BLaER1 treated with 17β-estradiol and CSF1 and Interleukin-3, amounts not matched to agents 10 nM and 100 nM (cell line): ENCODE measurements around the gene CSAG1.
"Not testable (repeated sequence)": the region's sequence is repeated elsewhere in the genome, so short reads cannot be mapped to it uniquely, and the experiment has no call there.

Experiments used
- H3K27ac ChIP-seq, 11 experiments: shearing (Covaris generic); formaldehyde crosslinking; 2 replicates each; pipeline ENCODE4 v1.8.1; 2022
- H3K27me3 ChIP-seq, 11 experiments: shearing (Covaris generic); formaldehyde crosslinking; 2 replicates each; pipeline ENCODE4 v1.8.1; 2022
- H3K36me3 ChIP-seq, 11 experiments: shearing (Covaris generic); formaldehyde crosslinking; 2 replicates each; pipeline ENCODE4 v1.8.1; 2022
- H3K4me1 ChIP-seq, 10 experiments: shearing (Covaris generic); formaldehyde crosslinking; 2 replicates each; pipeline ENCODE4 v1.8.1; 2022
- H3K4me2 ChIP-seq, 11 experiments: shearing (Covaris generic); formaldehyde crosslinking; 2 replicates each; pipeline ENCODE4 v1.8.1; 2022
- H3K4me3 ChIP-seq, 10 experiments: shearing (Covaris generic); formaldehyde crosslinking; 2 replicates each; pipeline ENCODE4 v1.8.1; 2022
- H3K9ac ChIP-seq, 11 experiments: shearing (Covaris generic); formaldehyde crosslinking; 2 replicates each; pipeline ENCODE4 v1.8.1; 2022
- H3K9me3 ChIP-seq, 11 experiments: shearing (Covaris generic); formaldehyde crosslinking; replicated peaks in 1 of 11; 2 replicates each; pipeline ENCODE4 v1.8.1; 2022
- H4K20me1 ChIP-seq, 11 experiments: shearing (Covaris generic); formaldehyde crosslinking; 2 replicates each; pipeline ENCODE4 v1.8.1; 2022
- Cebpa-rat ChIP-seq, 11 experiments: shearing (Covaris generic); IDR thresholded peaks; 2 replicates each; pipeline ENCODE4 v1.8.1; 2022

Gene CSAG1, protein sequence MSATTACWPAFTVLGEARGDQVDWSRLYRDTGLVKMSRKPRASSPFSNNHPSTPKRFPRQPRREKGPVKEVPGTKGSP

DNA sequence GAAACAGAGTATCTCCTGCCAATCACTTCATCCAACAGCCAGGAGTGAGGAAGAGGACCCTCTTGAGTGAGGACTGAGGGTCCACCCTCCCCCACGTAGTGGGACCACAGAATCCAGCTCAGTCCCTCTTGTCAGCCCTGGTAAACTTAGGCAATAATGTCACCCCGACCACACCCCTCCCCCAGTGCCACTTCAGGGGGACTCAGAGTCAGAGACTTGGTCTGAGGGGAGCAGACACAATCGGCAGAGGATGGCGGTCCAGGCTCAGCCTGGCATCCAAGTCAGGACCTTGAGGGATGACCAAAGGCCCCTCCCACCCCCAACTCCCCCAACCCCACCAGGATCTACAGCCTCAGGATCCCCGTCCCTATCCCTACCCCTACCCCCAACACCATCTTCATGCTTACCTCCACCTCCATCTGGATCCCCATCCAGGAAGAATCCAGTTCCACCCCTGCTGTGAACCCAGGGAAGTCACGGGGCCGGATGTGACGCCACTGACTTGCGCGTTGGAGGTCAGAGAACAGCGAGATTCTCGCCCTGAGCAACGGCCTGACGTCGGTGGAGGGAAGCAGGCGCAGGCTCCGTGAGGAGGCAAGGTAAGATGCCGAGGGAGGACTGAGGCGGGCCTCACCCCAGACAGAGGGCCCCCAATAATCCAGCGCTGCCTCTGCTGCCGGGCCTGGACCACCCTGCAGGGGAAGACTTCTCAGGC lies at the start of gene CSAG1, which contains the start of gene MAGEA12:
TSS of gene CSAG1 (minus strand) at position 461 of the 715 bp plus-strand sequence. CDS start 1,261 bp downstream, outside the sequence.
TSS of gene MAGEA12 (plus strand) at position 497 of the 715 bp plus-strand sequence. CDS start 2,405 bp downstream, outside the sequence.
- TF ChIP-seq Cebpa-rat (IDR thresholded peaks at IDR 0.05): no peak
- H3K4me3 ChIP-seq: no peak within 1 kb of the TSS
- no peak within 1 kb of the TSS for H3K4me2 ChIP-seq
- no peak within 1 kb of the TSS for H3K9ac ChIP-seq
- H3K9me3 ChIP-seq: no peaks in the 10 kb centered on the region; a peak in 1 of 22 replicates
- H4K20me1 ChIP-seq: no peaks in the 10 kb centered on the region; a peak in 1 of 22 replicates
- peaks cover 60 to 89% (median 81%) of the 10 kb centered on the region in 11 experiments for H3K27me3 ChIP-seq
- H3K27ac ChIP-seq: no peak within 1 kb of the TSS
- no peaks in the 10 kb centered on the region for H3K36me3 ChIP-seq
- no peaks in the 10 kb centered on the region for H3K4me1 ChIP-seq

DNA sequence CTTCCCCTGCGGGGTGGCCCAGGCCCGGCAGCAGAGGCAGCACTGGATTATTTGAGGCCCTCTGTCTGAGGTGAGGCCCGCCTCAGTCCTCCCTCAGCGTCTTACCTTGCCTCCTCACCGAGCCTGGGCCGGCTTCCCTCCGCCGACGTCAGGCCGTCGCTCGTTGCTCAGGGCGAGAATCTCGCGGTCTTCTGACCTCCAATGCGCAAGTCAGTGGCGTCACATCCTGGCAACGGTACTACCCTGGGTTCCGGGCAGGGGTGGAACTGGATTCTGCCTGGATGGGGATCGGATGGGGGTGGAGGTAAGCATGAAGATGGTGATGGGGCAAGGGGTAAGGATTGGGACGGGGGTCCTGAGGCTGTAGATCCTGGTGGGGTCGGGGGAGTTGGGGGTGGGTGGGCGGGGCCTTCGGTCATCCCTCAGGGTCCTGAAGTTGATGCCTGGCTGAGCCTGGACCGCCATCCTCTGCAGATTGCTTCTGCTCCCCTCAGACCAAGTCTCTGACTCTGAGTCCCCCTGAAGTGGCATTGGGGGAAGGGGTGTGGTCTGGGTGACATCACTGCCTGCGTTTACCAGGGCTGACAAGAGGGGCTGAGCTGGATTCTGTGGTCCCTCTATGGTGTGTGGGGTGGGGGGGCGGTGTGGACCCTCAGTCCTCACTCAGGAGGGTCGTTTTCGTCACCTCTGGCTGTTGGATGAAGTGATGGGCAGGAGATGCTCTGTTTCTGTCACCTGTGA lies 36.2 kb upstream of the CSAG1 start, which contains the start of gene MAGEA6:
TSS of gene MAGEA6 (minus strand) at position 141 of the 741 bp plus-strand sequence. CDS start 2,039 bp downstream, outside the sequence.
- not testable (repeated sequence) for H3K4me1 ChIP-seq, H4K20me1 ChIP-seq, H3K9ac ChIP-seq, H3K27ac ChIP-seq, H3K4me3 ChIP-seq, H3K9me3 ChIP-seq, H3K27me3 ChIP-seq, H3K36me3 ChIP-seq, H3K4me2 ChIP-seq

DNA sequence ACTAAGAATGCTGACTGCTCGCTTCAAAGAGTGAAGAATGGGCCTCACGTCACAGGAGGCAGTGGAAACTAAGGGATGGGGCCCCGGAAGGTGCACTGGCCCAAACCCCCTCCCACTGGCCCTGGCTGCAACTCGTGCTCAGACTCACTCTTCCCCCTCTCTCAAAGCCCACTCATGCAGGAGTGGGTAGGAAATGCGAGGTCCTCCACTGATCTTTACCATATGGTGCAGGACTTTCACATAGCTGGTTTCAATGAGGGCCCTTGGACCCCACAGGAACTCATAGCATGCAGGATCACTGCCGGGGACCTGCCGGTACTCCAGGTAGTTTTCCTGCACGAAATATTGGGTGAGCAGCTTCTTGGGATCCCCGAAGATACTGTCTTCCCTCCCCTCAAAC lies 33.0 kb upstream of the CSAG1 start:
- H3K27ac ChIP-seq, H3K4me3 ChIP-seq, H3K4me1 ChIP-seq, H3K9me3 ChIP-seq, H3K9ac ChIP-seq, H3K4me2 ChIP-seq, H4K20me1 ChIP-seq, H3K36me3 ChIP-seq: not testable (repeated sequence)
- peaks cover 0 to 10% (median 6%) of the 10 kb centered on the region in 11 experiments; a peak in 12 of 22 replicates for H3K27me3 ChIP-seq

DNA sequence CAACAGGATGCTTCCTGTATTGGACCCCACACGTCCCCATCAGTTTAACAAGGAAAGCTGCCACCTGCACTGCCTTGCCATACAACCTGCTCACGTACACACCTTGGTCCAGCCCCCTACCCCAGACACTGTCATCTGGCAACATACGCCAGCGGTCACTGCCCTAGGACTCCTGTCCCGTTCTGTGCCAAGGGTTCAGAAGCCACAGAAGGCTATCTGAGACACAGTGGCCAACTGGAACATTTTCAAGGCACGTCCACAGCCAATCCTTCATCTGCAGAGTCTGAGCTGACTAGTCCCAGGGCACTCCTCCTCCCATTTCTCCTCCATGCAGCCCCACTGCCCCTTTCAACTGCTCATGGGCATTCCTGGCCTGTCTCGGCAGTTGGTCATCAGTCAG lies 28.1 kb upstream of the CSAG1 start:
- peaks cover 0 to 15% (median 4%) of the 10 kb centered on the region in 11 experiments; a peak in 15 of 22 replicates for H3K27me3 ChIP-seq
- H3K4me1 ChIP-seq, H3K9ac ChIP-seq, H3K36me3 ChIP-seq, H3K4me2 ChIP-seq, H3K27ac ChIP-seq, H4K20me1 ChIP-seq, H3K9me3 ChIP-seq, H3K4me3 ChIP-seq: not testable (repeated sequence)

DNA sequence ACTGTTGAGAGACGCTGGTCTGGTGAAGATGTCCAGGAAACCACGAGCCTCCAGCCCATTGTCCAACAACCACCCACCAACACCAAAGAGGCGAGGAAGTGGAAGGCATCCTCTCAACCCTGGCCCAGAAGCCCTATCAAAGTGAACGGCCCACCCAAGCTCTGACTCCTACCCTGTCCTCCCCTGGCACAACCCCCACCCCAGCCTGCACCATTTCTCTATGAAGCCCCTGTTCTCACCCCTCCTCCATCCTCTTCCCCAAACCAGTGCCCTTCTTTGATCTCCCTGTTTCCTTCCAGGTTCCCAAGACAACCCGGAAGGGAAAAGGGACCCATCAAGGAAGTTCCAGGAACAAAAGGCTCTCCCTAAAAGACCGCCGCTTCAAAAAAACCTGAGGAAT lies 26.0 kb upstream of the CSAG1 start:
- H3K36me3 ChIP-seq, H4K20me1 ChIP-seq, H3K9me3 ChIP-seq, H3K9ac ChIP-seq, H3K27ac ChIP-seq, H3K4me1 ChIP-seq, H3K4me2 ChIP-seq, H3K4me3 ChIP-seq: not testable (repeated sequence)
- H3K27me3 ChIP-seq: peaks cover 0 to 12% (median 4%) of the 10 kb centered on the region in 11 experiments; a peak in 10 of 22 replicates

DNA sequence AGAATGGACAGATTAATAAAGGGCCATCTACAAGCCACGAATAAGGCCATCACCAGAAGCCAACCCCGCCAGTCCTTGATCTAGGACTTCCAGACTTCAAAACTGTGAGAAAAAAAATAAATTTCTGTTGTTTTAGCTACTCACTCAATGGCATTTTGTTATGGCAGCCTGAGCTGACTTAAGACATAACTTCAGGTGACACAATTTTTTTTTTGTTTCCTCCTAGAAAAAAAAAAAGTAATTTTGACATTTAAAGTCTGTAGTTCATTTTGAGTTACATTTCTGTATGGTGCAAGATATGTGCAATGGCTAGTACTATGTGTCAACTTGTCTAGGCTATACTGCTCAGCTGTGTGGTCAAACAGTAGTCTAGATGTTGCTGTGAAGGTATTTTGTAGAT lies 25.4 kb upstream of the CSAG1 start, which contains the start of gene CSAG3:
TSS of gene CSAG3 (plus strand) at position 301 of the 400 bp plus-strand sequence.
- H3K27ac ChIP-seq, H3K4me1 ChIP-seq: not testable (repeated sequence)

DNA sequence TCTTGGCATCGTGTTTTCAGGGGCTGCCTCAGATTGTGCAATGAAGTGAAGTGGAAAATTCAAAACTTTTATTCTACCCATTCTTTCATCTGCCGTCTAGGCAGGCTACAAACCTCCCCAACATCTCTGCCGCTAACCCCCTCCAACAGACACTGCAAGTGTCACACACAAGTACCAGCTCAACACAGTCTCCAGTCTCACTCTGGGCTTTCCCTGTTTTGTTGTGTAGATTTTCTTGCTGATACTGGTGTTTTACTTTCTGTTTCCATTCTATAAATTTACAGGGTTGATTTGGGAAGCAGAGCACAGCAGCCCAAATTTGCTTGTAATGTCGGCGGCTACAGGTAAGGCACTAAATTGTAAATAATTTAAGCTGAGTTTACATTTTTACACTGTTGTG lies 21.4 kb upstream of the CSAG1 start:
- H3K9me3 ChIP-seq, H3K27me3 ChIP-seq, H3K4me2 ChIP-seq, H3K27ac ChIP-seq, H3K4me3 ChIP-seq, H4K20me1 ChIP-seq, H3K9ac ChIP-seq, H3K4me1 ChIP-seq, H3K36me3 ChIP-seq: not testable (repeated sequence)

More for the DNA sequence above, 25.4 kb upstream of the CSAG1 start, which contains the start of gene CSAG3:
- not testable (repeated sequence) for H3K9ac ChIP-seq, H3K36me3 ChIP-seq, H4K20me1 ChIP-seq, H3K4me3 ChIP-seq, H3K4me2 ChIP-seq, H3K9me3 ChIP-seq
- peaks cover 0 to 12% (median 4%) of the 10 kb centered on the region in 11 experiments; a peak in 10 of 22 replicates for H3K27me3 ChIP-seq

DNA sequence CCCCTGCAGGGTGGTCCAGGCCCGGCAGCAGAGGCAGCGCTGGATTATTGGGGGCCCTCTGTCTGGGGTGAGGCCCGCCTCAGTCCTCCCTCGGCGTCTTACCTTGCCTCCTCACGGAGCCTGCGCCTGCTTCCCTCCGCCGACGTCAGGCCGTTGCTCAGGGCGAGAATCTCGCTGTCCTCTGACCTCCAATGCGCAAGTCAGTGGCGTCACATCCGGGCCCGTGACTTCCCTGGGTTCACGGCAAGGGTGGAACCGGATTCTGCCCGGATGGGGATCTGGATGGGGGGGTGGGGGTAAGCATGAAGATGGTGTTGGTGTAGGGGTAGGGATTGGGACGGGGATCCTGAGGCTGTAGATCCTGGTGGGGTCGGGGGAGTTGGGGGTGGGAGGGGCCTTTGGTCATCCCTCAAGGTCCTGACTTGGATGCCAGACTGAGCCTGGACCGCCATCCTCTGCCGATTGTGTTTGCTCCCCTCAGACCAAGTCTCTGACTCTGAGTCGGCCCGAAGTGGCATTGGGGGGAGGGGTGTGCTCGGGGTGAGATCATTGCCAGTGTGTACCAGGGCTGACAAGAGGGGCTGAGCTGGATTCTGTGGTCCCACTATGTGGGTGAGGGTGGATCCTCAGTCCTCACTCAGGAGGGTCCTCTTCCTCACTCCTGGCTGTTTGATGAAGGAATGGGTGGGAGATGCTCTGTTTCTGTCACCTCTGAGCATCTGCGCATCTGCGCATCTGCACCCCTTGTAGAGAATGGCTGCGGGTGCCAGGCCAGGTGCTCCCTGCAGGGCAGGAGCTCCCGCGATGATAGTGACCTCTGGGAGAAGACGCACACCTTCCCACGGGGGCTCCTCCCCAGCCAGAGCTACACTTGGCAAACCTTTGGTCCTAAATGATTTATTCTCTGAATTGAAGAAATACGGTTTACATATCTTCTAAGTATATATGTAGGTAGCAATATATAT lies 20.4 kb upstream of the CSAG1 start, which contains the start of gene MAGEA2:
TSS of gene MAGEA2 (minus strand) at position 157 of the 965 bp plus-strand sequence. CDS start 2,479 bp downstream, outside the sequence.
- H3K27me3 ChIP-seq, H4K20me1 ChIP-seq, H3K9ac ChIP-seq, H3K27ac ChIP-seq, H3K4me2 ChIP-seq, H3K9me3 ChIP-seq, H3K4me1 ChIP-seq, H3K36me3 ChIP-seq, H3K4me3 ChIP-seq: not testable (repeated sequence)

DNA sequence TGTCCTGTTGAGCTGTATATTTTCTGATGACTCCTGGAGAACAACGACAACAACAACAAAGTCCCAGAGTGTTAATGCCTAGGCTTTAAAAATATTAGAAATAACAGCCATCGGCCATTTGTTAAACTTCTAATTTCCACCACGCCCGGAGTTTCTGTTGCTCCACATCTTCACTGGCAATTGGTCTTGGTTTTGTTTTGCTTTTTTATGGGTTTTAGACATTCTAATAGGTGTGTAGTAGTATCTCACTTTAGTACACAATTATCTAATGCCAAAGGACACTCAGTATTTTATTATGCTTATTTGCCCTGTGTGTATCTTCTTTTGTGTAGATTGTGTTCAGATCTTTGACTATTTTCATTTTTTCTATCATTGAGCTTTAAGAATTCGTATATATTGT lies 5.0 kb upstream of the CSAG1 start:
- H4K20me1 ChIP-seq: no peaks in the 10 kb centered on the region; a peak in 2 of 22 replicates
- H3K9me3 ChIP-seq: no peaks in the 10 kb centered on the region; a peak in 1 of 22 replicates
- no peaks in the 10 kb centered on the region for H3K36me3 ChIP-seq
- TF ChIP-seq Cebpa-rat (IDR thresholded peaks at IDR 0.05): no peak
- no peaks in the 10 kb centered on the region for H3K4me1 ChIP-seq
- H3K4me3 ChIP-seq: no peak overlapping the region
- peaks cover 56 to 84% (median 79%) of the 10 kb centered on the region in 11 experiments for H3K27me3 ChIP-seq
- no peak overlapping the region for H3K9ac ChIP-seq
- no peak overlapping the region for H3K27ac ChIP-seq
- H3K4me2 ChIP-seq: no peak overlapping the region

DNA sequence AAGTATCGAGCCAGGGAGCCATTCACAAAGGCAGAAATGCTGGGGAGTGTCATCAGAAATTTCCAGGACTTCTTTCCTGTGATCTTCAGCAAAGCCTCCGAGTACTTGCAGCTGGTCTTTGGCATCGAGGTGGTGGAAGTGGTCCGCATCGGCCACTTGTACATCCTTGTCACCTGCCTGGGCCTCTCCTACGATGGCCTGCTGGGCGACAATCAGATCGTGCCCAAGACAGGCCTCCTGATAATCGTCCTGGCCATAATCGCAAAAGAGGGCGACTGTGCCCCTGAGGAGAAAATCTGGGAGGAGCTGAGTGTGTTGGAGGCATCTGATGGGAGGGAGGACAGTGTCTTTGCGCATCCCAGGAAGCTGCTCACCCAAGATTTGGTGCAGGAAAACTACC lies 3.0 kb upstream of the CSAG1 start:
- H3K27ac ChIP-seq, H3K4me1 ChIP-seq, H3K9me3 ChIP-seq, H3K4me2 ChIP-seq, H4K20me1 ChIP-seq, H3K9ac ChIP-seq, H3K4me3 ChIP-seq, H3K36me3 ChIP-seq: not testable (repeated sequence)
- peaks cover 59 to 87% (median 84%) of the 10 kb centered on the region in 11 experiments for H3K27me3 ChIP-seq
